Mammary epithelial cell (primary cell): ENCODE measurements around the gene WNT5B.

Experiments used
- EZH2 ChIP-seq: IDR thresholded peaks from 2 replicates; pipeline ENCODE4 v1.6.1; 2012; ENCODE audit warnings: low read length, inconsistent platforms, borderline replicate concordance
- TF ChIP-seq, protein P1 (sequence below), 2 donors: IDR thresholded peaks in 1 of 2; conservative IDR thresholded peaks in 1 of 2; 2 replicates each; pipeline ENCODE4 v1.5.1; 2011 to 2012; ENCODE audit warnings: inconsistent platforms in 2 of 2, low read length in 2 of 2, mild to moderate bottlenecking in 2 of 2, control low read depth in 1 of 2, low read depth in 1 of 2; ENCODE audit not compliant: insufficient read depth in 1 of 2; ENCODE audit errors: extremely low read depth in 1 of 2

DNA sequence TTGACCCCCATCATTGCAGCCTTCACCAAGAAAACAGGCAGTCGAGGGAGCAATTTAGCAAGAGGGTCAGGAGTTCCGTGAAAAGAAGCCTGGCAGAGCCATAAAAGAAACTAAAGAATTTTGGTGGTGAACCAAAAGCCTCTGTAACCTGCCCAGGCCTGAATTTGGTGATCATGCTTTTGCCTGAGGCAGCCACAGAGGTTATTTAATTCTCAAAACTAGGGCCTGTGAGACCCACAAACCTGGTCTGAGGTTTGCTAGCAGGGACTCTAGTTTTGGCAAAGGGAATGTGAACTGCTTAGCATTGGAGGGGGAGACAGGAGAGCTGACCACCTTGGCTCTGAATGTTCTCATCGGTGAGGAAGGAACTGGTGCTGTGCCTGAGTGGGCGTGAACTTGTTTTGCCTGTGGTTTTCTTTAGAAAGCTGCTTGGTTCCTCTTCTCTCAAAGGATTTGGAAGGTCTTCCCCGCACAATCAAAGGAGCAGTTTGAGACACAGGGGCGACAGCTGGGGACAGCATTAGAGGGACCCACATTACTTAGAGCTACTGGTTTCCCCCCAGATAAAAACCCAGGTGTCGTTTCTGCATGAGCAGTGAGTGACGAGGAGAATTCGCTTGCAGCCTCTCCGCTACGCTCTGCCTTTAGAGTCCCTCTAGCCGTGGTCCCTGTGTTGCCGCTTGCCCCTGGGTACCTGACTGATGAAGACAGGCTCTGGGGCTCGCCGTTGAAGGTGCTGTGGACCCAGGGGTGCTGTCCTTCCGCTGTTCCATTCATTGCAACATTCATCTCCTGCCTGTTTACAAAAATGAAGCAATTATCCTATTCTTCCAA lies 12.6 kb upstream of the WNT5B start:
- TF ChIP-seq, protein P1, sequence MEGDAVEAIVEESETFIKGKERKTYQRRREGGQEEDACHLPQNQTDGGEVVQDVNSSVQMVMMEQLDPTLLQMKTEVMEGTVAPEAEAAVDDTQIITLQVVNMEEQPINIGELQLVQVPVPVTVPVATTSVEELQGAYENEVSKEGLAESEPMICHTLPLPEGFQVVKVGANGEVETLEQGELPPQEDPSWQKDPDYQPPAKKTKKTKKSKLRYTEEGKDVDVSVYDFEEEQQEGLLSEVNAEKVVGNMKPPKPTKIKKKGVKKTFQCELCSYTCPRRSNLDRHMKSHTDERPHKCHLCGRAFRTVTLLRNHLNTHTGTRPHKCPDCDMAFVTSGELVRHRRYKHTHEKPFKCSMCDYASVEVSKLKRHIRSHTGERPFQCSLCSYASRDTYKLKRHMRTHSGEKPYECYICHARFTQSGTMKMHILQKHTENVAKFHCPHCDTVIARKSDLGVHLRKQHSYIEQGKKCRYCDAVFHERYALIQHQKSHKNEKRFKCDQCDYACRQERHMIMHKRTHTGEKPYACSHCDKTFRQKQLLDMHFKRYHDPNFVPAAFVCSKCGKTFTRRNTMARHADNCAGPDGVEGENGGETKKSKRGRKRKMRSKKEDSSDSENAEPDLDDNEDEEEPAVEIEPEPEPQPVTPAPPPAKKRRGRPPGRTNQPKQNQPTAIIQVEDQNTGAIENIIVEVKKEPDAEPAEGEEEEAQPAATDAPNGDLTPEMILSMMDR (conservative IDR thresholded peaks at IDR 0.05 in 1 of 2, IDR thresholded peaks at IDR 0.05 in 1 of 2; ENCODE audit: extremely low read depth in 1 of 2, insufficient read depth in 1 of 2, low read depth in 1 of 2, low read length in 2 of 2) = no peak
- no peak for TF ChIP-seq EZH2
